ENCODE measurements around the gene CDH11.

The CDH11 gene, protein sequence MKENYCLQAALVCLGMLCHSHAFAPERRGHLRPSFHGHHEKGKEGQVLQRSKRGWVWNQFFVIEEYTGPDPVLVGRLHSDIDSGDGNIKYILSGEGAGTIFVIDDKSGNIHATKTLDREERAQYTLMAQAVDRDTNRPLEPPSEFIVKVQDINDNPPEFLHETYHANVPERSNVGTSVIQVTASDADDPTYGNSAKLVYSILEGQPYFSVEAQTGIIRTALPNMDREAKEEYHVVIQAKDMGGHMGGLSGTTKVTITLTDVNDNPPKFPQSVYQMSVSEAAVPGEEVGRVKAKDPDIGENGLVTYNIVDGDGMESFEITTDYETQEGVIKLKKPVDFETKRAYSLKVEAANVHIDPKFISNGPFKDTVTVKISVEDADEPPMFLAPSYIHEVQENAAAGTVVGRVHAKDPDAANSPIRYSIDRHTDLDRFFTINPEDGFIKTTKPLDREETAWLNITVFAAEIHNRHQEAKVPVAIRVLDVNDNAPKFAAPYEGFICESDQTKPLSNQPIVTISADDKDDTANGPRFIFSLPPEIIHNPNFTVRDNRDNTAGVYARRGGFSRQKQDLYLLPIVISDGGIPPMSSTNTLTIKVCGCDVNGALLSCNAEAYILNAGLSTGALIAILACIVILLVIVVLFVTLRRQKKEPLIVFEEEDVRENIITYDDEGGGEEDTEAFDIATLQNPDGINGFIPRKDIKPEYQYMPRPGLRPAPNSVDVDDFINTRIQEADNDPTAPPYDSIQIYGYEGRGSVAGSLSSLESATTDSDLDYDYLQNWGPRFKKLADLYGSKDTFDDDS

DNA sequence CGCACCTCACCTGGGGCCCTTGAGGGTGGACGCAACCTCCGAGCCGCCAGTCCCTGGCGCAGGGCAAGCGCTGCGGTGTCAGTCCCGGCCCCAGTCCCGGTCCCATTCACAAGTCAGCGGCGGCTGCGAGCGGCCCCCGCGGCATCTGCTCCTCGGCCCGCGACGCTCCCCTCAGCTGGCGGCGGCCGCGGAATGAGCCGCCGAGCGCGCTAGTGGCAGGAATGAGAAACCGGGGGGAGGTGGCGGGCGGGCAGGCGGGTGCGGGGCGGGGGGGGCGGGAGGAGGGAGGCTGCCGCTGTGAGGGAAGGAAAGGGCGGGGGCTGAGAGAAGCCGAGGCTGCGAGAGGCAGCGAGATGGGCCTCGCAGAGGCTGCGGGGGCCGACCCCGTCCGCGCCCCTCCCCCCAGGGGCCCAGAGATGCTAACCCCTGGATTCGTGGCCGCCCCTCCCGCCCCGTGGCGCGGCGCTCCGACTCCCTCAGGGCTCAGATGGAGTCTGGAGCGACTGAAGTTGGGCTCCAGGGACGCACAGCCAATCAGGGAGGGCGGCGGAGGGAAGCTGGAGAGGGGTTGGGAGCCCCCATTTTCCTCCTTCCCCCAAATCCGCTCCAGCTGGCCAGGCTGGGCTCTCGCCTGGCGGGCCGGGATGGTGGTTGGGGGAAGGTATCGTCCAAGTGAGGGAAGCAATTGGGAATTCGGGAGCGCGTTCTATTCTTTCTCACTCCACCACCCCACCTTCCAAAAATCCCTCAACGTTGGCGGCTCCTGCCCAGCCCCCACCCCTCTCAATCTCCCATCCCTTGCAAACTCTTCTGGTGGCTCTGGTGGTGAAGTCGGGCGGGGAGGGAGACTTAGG is at the start of gene CDH11:
TSS of gene CDH11 (minus strand) at position 194 of the 854 bp plus-strand sequence. CDS start 117,194 bp downstream, outside the sequence.
- DNase-seq (ENCODE audit: low read depth): peak; percentile 86

- peak; percentile 9 for DNase-seq (ENCODE audit: low read depth)
These were observed 32.5 kb upstream of the CDH11 start for GRCh38 chr16:65154321-65154720.

- no peak for DNase-seq (ENCODE audit: low read depth)
These were observed 31.7 kb upstream of the CDH11 start for GRCh38 chr16:65153365-65154105.

DNA sequence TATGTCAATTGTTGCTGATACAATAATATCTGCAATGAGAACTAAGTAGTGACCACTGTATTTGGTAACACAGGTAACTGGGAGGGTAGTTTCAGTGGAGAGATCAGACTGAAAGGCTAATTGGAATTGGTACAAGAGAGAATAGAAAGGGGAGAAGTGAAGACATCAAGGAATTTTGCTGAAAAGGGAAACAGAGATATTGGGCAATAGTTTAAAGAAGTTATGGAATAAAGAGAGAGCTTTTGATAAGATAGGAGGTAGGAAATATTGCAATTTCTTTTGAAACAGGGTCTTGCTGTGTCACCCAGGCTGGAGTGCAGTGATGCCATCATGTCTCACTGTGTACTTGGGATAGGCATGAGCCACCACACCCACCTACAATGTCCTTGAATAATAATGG is 26.9 kb upstream of the CDH11 start:
- DNase-seq (ENCODE audit: low read depth): no peak

- DNase-seq (ENCODE audit: low read depth): peak; percentile 3
These were observed 20.4 kb upstream of the CDH11 start for GRCh38 chr16:65142276-65142675.

- no peak for DNase-seq (ENCODE audit: low read depth)
These were observed 14.8 kb upstream of the CDH11 start for GRCh38 chr16:65136681-65137080.

- no peak for DNase-seq (ENCODE audit: low read depth)
These were observed 5.2 kb upstream of the CDH11 start for GRCh38 chr16:65126845-65127624.

DNA sequence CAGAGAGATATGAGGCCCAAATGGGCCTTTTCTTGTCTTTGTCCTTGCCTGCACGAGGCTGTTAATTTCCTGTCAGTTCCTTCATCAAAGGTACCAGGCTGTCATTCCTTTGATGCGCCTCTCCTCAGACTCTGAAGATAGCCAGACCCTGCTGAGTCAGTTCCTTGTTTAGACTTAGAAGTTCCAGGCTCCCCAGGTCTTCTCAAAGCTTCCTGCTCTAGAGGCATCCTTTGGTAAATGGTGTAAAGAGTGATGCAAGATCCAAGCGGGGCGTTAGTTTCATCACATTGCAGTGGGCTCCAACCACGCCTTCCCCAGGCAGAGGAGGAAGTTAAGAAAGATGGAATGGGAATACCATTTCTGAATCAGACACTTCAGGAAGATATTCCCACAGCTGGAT is 4.0 kb upstream of the CDH11 start:
- DNase-seq (ENCODE audit: low read depth): peak; percentile 84

GRCh38 chr16:65125322-65125721 is 3.5 kb upstream of the CDH11 start:
- DNase-seq (ENCODE audit: low read depth): no peak

- DNase-seq (ENCODE audit: low read depth): peak; percentile 58
These were observed 2.7 kb upstream of the CDH11 start for GRCh38 chr16:65124596-65124995.

GRCh38 chr16:65124212-65124548 is 2.3 kb upstream of the CDH11 start:
- peak; percentile 26 for DNase-seq (ENCODE audit: low read depth)

- peak; percentile 48 for DNase-seq (ENCODE audit: low read depth)
These were observed 1.7 kb upstream of the CDH11 start for GRCh38 chr16:65123396-65124211.

DNA sequence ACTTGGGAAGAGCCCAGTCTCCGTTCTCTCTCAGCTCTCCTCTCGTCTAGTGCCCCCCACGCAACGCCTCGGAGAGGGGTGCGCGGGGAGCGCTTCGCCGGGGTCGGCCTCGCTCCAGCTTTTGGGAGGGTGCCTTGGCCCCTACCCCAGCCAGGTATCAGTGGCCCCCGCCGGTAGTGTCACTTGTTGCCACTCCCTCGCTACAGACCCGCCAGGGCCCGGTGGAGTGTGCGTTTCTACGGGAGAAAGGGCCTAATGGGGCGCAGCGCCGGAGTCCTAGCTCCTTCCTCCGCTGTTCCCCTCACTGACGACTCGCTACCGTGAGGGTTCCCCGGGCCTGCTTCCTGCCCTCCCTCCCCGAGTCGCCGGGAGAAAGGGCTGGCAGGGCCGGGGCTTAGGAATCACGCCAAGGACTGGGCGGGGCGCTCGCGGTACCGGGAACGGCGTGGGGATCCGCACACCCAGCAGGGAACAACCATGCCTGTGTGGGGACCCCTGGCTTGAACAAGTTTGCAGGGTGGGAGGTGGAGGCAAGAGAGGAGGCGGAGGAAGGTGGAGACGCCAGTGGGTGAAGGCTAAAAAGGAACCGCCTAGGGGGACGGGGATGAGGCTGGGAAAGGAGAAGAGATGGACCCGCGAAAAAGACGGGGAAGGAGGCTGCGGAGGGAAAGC is 997 bp upstream of the CDH11 start:
- DNase-seq (ENCODE audit: low read depth): peak; percentile 63

DNA sequence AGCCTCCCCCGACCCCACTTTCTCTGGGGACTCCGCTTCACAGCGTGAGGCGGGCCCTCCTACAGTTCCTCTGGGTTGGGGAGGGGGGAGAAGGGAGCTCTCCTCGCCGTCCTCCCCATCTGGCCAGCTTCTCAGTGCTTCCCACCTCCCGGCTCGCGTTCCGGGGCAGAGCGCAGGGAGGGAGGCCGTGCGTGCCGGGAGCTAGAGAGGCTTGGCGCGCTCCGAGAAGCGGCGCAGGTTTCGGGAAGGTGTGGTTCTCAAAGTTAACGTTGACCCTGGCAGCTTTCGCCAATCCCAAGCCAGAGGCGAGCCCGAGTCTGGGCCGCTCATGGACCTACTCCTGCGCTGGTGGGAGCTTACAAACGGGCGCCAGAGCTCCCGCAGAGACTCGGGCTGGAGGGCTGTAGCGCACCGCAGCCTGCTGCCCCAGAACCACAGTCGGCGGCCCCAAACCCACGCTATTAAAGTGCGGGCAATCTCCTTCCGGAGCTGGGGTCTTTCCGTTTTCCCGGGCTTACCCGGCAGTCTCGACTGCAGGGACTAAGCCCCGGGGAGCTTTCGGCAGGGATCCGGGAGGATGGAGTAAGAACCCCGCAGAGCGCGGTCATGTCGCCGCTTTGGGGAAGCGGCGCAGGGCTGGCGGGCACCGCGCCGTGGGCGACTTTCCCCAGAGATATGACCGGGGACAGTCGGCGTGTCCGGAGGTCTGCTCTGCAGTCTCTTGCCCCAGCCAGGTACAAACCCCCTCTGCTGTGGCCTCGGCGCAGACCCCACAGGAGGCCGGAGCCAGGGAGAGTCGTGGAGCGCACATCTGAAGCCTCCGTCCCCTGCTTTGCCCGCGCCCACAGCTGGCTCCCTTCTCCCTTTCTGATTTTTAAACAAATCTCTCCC is 787 bp downstream of the CDH11 start:
- DNase-seq (ENCODE audit: low read depth): peak; percentile 50

DNA sequence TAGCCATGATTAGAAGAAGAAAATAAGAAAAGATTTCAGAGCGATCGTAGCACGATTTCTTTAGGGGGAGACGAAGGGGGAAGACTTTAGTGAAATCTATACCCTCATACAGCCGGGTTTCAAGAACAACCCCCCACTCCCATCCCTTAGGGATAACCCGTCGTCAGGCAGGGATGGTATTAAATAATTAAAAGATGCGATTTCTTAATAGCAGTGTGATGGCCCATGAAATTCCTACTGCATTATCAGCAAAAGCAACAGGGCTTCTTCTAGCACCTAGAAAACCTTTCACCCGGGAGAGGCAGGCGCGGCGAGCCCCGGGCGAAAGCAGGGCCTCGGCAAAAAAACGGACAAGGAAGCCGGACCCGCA is 1.4 kb downstream of the CDH11 start:
- DNase-seq (ENCODE audit: low read depth): no peak

GRCh38 chr16:65119901-65120401 is 1.9 kb downstream of the CDH11 start:
- DNase-seq (ENCODE audit: low read depth): peak; percentile 56

DNA sequence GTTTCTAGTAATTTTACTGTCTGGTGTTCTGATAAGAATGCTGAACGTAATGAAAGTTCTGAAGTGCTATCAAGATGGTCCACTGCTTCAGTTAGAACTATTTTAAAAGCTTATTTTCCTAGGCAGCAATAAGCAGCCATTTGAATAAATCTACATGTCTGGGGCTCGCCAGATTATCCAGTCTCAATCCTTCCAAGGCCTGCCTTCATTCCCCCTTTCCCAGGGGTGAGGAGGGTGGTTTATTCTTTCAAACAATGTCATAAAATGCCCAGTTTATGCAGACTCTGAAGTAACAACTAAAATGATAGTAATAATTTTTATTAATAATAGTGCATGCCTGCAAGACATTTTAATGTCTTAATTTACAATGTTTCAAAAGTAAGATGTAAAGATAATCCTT is 2.4 kb downstream of the CDH11 start:
- no peak for DNase-seq (ENCODE audit: low read depth)

GRCh38 chr16:65118871-65119270 is 3.0 kb downstream of the CDH11 start:
- DNase-seq (ENCODE audit: low read depth): no peak
